GM10266 (cell line): Measurements from ENCODE around the gene CDK14.

Source experiments
- DNase-seq: peaks from one replicate; pipeline ENCODE4 v3.0.0; 2012; ENCODE audit errors: extremely low spot score
- CTCF ChIP-seq: IDR thresholded peaks from 2 replicates; pipeline ENCODE4 v1.5.1; 2012; ENCODE audit warnings: mild to moderate bottlenecking, low read depth; ENCODE audit not compliant: control insufficient read depth, insufficient read depth; ENCODE audit errors: missing control alignments

The CDK14 gene

DNA sequence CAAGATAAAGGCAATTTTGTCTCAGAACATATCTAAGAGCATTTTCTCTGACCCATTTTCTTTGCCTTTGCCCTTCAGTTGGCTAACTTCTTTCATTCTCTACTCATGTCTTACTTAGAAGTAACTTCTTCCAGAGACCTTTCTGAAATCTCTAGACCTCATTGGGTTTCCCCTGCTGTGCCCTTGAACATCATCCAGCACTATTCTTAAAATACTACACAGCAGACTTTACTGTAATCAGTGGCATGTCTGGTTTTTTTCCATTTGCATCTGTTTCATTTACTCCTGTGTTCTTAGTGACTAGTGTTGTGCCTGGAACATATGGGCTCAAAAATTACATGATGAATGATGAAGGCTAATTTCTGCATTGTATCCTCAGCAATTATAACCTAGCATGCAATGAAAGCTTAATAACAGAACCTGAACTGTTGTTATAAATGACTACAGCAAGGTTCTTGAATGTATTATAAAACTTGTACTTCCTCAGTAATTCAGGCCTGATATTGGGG lies 301.9 kb downstream of the CDK14 start:
- no peak for TF ChIP-seq CTCF

GRCh38 chr7:90900628-90901356 lies 304.7 kb downstream of the CDK14 start:
- no peak for TF ChIP-seq CTCF
- DNase-seq = no peak

More for the DNA sequence above, 301.9 kb downstream of the CDK14 start:
- DNase-seq = no peak

- DNase-seq = no peak
- TF ChIP-seq CTCF = no peak
Measured at GRCh38 chr7:90903841-90904240, 307.7 kb downstream of the CDK14 start.

GRCh38 chr7:90910136-90910535 lies 314.0 kb downstream of the CDK14 start:
- TF ChIP-seq CTCF = no peak
- DNase-seq = no peak

DNA sequence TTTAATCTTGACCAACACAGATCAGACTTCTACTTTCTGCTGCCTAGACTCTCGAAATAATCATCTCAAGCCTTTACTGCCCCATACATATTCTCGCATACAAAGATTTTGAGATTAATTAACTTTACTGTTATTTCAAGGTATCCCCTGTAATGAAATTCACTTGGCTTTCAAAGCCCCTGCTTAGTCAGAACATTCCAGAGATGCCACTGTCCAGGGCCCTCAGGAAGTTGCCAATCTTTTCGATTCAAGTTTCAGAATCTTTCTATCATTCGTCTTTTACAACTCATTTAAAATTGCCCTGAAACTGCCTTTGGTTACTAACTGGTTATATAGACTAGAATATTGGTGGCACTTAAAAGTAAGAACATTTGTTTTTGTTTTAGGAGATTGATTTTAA lies 320.2 kb downstream of the CDK14 start:
- no peak for TF ChIP-seq CTCF
- DNase-seq = no peak

- no peak for TF ChIP-seq CTCF
- no peak for DNase-seq
Measured at GRCh38 chr7:90917539-90917938, 321.4 kb downstream of the CDK14 start.

DNA sequence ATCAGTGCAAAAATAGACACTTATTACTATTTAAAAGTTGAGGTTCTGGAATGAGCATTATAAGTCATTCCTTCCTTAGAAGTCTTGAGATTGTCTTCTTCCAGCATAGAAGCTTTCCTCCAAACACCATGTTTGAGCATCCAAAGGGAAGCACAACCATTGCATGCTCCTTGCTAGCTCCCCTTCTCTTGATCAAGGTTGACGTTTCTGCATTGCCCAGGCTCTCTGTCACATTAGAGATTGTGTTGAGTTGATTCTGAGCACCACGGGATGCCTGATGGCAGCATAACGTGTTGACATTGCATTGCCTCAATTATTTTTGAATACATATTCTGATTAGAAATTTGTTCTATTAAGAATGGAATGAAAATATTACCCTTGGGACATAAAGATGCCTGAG lies 322.2 kb downstream of the CDK14 start:
- TF ChIP-seq CTCF = no peak
- DNase-seq = no peak
